Measurements from ENCODE around the gene SEMA3B. TPM values are rescaled to one million over a fixed set of nuclear protein-coding genes. Genes with fewer than 3 reads are reported as not detected.
A peak's percentile ranks its signal among the peaks of the same experiment; 100 is the strongest.
"Not testable (repeated sequence)": the region's sequence is repeated elsewhere in the genome, so short reads cannot be mapped to it uniquely, and the experiment has no call there.

The SEMA3B gene
- polyA plus RNA-seq, 2 donors = 5.2 to 7.8 TPM

GRCh38 chr3:50302095-50303012 is 33.4 kb downstream of the SEMA3B start:
- H3K4me3 ChIP-seq (ENCODE audit: low read depth in 1 of 2, low read length in 2 of 2) = no peak overlapping the region
- peaks cover 9 to 29% of the 10 kb centered on the region in 2 donors for H3K4me1 ChIP-seq (ENCODE audit: control insufficient read depth in 2 of 2, insufficient read depth in 2 of 2, low read length in 1 of 2)
- peaks cover 0 to 1% of the 10 kb centered on the region in 2 donors for H3K36me3 ChIP-seq (ENCODE audit: control insufficient read depth in 2 of 2, insufficient read depth in 2 of 2, low read length in 1 of 2)
- WGBS, 2 donors = 86 to 89% methylated on average over 32 of the region's 32 CpGs
- no peaks in the 10 kb centered on the region for H3K27me3 ChIP-seq (ENCODE audit: control insufficient read depth in 1 of 2, insufficient read depth in 2 of 2, low read length in 2 of 2)
- no peaks in the 10 kb centered on the region for H3K9me3 ChIP-seq (ENCODE audit: control insufficient read depth in 2 of 2, insufficient read depth in 1 of 2, low read depth in 1 of 2, low read length in 1 of 2)
- peak overlapping the region; percentile 34 to 53 for H3K27ac ChIP-seq (ENCODE audit: low read depth in 2 of 2, low read length in 1 of 2)

- Histone ChIP-seq H3K36me3 (ENCODE audit: control insufficient read depth in 2 of 2, insufficient read depth in 2 of 2, low read length in 1 of 2) (no peaks in the 10 kb centered on the region), H3K27me3 (ENCODE audit: control insufficient read depth in 1 of 2, insufficient read depth in 2 of 2, low read length in 2 of 2) (no peaks in the 10 kb centered on the region), H3K4me3 (ENCODE audit: low read depth in 1 of 2, low read length in 2 of 2) (peak within 1 kb of the TSS in 1 of 2 donors; percentile 9), H3K9me3 (ENCODE audit: control insufficient read depth in 2 of 2, insufficient read depth in 1 of 2, low read depth in 1 of 2, low read length in 1 of 2) (no peaks in the 10 kb centered on the region), H3K27ac (ENCODE audit: low read depth in 2 of 2, low read length in 1 of 2) (peak within 1 kb of the TSS; percentile 58 to 71), H3K4me1 (ENCODE audit: control insufficient read depth in 2 of 2, insufficient read depth in 2 of 2, low read length in 1 of 2) (peaks cover 9 to 28% of the 10 kb centered on the region in 2 donors)
- whole genome bisulfite sequencing, 2 donors = 54 to 59% methylated on average over 14 of the region's 14 CpGs
These were observed 34.3 kb downstream of the SEMA3B start, which contains the start of gene HYAL1 for GRCh38 chr3:50303013-50303815. TSS of gene HYAL1 (minus strand) at chr3:50303574. CDS start at chr3:50302956, 618 bp downstream.

- H3K27me3 ChIP-seq (ENCODE audit: control insufficient read depth in 1 of 2, insufficient read depth in 2 of 2, low read length in 2 of 2) = no peaks in the 10 kb centered on the region
- H3K4me1 ChIP-seq (ENCODE audit: control insufficient read depth in 2 of 2, insufficient read depth in 2 of 2, low read length in 1 of 2) = peaks cover 9 to 24% of the 10 kb centered on the region in 2 donors
- H3K36me3 ChIP-seq (ENCODE audit: control insufficient read depth in 2 of 2, insufficient read depth in 2 of 2, low read length in 1 of 2) = no peaks in the 10 kb centered on the region
- no peak overlapping the region for H3K4me3 ChIP-seq (ENCODE audit: low read depth in 1 of 2, low read length in 2 of 2)
- H3K27ac ChIP-seq (ENCODE audit: low read depth in 2 of 2, low read length in 1 of 2) = no peak overlapping the region
- H3K9me3 ChIP-seq (ENCODE audit: control insufficient read depth in 2 of 2, insufficient read depth in 1 of 2, low read depth in 1 of 2, low read length in 1 of 2) = no peaks in the 10 kb centered on the region
These were observed 35.7 kb downstream of the SEMA3B start for GRCh38 chr3:50304601-50305000.

- not testable (repeated sequence) for H3K27ac ChIP-seq (ENCODE audit: low read depth in 2 of 2, low read length in 1 of 2); H3K4me3 ChIP-seq (ENCODE audit: low read depth in 1 of 2, low read length in 2 of 2)
- 73 to 78% methylated on average over 12 to 32 of the region's 32 CpGs for WGBS, 2 donors
These were observed 43.1 kb downstream of the SEMA3B start for GRCh38 chr3:50312041-50312440.

GRCh38 chr3:50314342-50314741 is 45.4 kb downstream of the SEMA3B start:
- WGBS, 2 donors = 68 to 75% methylated on average over 3 of the region's 3 CpGs
- H3K27ac ChIP-seq (ENCODE audit: low read depth in 2 of 2, low read length in 1 of 2) = peak overlapping the region; percentile 28 to 38
- H3K4me1 ChIP-seq (ENCODE audit: control insufficient read depth in 2 of 2, insufficient read depth in 2 of 2, low read length in 1 of 2) = peaks cover 0 to 29% of the 10 kb centered on the region in 2 donors
- peaks cover 0 to 10% of the 10 kb centered on the region in 2 donors for H3K36me3 ChIP-seq (ENCODE audit: control insufficient read depth in 2 of 2, insufficient read depth in 2 of 2, low read length in 1 of 2)
- H3K27me3 ChIP-seq (ENCODE audit: control insufficient read depth in 1 of 2, insufficient read depth in 2 of 2, low read length in 2 of 2) = no peaks in the 10 kb centered on the region
- H3K9me3 ChIP-seq (ENCODE audit: control insufficient read depth in 2 of 2, insufficient read depth in 1 of 2, low read depth in 1 of 2, low read length in 1 of 2) = no peaks in the 10 kb centered on the region
- H3K4me3 ChIP-seq (ENCODE audit: low read depth in 1 of 2, low read length in 2 of 2) = no peak overlapping the region

More at GRCh38 chr3:50312041-50312440, 43.1 kb downstream of the SEMA3B start:
- H3K36me3 ChIP-seq (ENCODE audit: control insufficient read depth in 2 of 2, insufficient read depth in 2 of 2, low read length in 1 of 2); H3K27me3 ChIP-seq (ENCODE audit: control insufficient read depth in 1 of 2, insufficient read depth in 2 of 2, low read length in 2 of 2); H3K9me3 ChIP-seq (ENCODE audit: control insufficient read depth in 2 of 2, insufficient read depth in 1 of 2, low read depth in 1 of 2, low read length in 1 of 2): not testable (repeated sequence)
- peaks cover 0 to 10% of the 10 kb centered on the region in 2 donors for H3K4me1 ChIP-seq (ENCODE audit: control insufficient read depth in 2 of 2, insufficient read depth in 2 of 2, low read length in 1 of 2)

- Histone ChIP-seq H3K4me1 (ENCODE audit: control insufficient read depth in 2 of 2, insufficient read depth in 2 of 2, low read length in 1 of 2) (peaks cover 0 to 33% of the 10 kb centered on the region in 2 donors), H3K27ac (ENCODE audit: low read depth in 2 of 2, low read length in 1 of 2) (peak overlapping the region in 1 of 2 donors; percentile 28), H3K27me3 (ENCODE audit: control insufficient read depth in 1 of 2, insufficient read depth in 2 of 2, low read length in 2 of 2) (no peaks in the 10 kb centered on the region), H3K9me3 (ENCODE audit: control insufficient read depth in 2 of 2, insufficient read depth in 1 of 2, low read depth in 1 of 2, low read length in 1 of 2) (no peaks in the 10 kb centered on the region), H3K4me3 (ENCODE audit: low read depth in 1 of 2, low read length in 2 of 2) (no peak overlapping the region), H3K36me3 (ENCODE audit: control insufficient read depth in 2 of 2, insufficient read depth in 2 of 2, low read length in 1 of 2) (peaks cover 0 to 10% of the 10 kb centered on the region in 2 donors)
- WGBS, 2 donors = 96% methylated on average over 4 of the region's 4 CpGs
These were observed 45.9 kb downstream of the SEMA3B start for GRCh38 chr3:50314816-50315215.

- peak overlapping the region in 1 of 2 donors; percentile 20 for H3K4me3 ChIP-seq (ENCODE audit: low read depth in 1 of 2, low read length in 2 of 2)
- H3K27ac ChIP-seq (ENCODE audit: low read depth in 2 of 2, low read length in 1 of 2) = peak overlapping the region; percentile 96 to 100
- no peaks in the 10 kb centered on the region for H3K9me3 ChIP-seq (ENCODE audit: control insufficient read depth in 2 of 2, insufficient read depth in 1 of 2, low read depth in 1 of 2, low read length in 1 of 2)
- H3K4me1 ChIP-seq (ENCODE audit: control insufficient read depth in 2 of 2, insufficient read depth in 2 of 2, low read length in 1 of 2) = peaks cover 0 to 40% of the 10 kb centered on the region in 2 donors
- H3K36me3 ChIP-seq (ENCODE audit: control insufficient read depth in 2 of 2, insufficient read depth in 2 of 2, low read length in 1 of 2) = peaks cover 0 to 10% of the 10 kb centered on the region in 2 donors
- H3K27me3 ChIP-seq (ENCODE audit: control insufficient read depth in 1 of 2, insufficient read depth in 2 of 2, low read length in 2 of 2) = no peaks in the 10 kb centered on the region
- WGBS, 2 donors = 32 to 43% methylated on average over 9 of the region's 9 CpGs
These were observed 47.8 kb downstream of the SEMA3B start for GRCh38 chr3:50316657-50317242.

GRCh38 chr3:50317300-50317699 is 48.4 kb downstream of the SEMA3B start:
- peaks cover 0 to 40% of the 10 kb centered on the region in 2 donors for H3K4me1 ChIP-seq (ENCODE audit: control insufficient read depth in 2 of 2, insufficient read depth in 2 of 2, low read length in 1 of 2)
- peak overlapping the region in 1 of 2 donors; percentile 20 for H3K4me3 ChIP-seq (ENCODE audit: low read depth in 1 of 2, low read length in 2 of 2)
- H3K27me3 ChIP-seq (ENCODE audit: control insufficient read depth in 1 of 2, insufficient read depth in 2 of 2, low read length in 2 of 2) = no peaks in the 10 kb centered on the region
- H3K27ac ChIP-seq (ENCODE audit: low read depth in 2 of 2, low read length in 1 of 2) = peak overlapping the region; percentile 96 to 100
- H3K36me3 ChIP-seq (ENCODE audit: control insufficient read depth in 2 of 2, insufficient read depth in 2 of 2, low read length in 1 of 2) = peaks cover 0 to 10% of the 10 kb centered on the region in 2 donors
- H3K9me3 ChIP-seq (ENCODE audit: control insufficient read depth in 2 of 2, insufficient read depth in 1 of 2, low read depth in 1 of 2, low read length in 1 of 2) = no peaks in the 10 kb centered on the region
- 40 to 48% methylated on average over 6 of the region's 6 CpGs for WGBS, 2 donors

- WGBS, 2 donors = 75 to 80% methylated on average over 11 of the region's 11 CpGs
- no peaks in the 10 kb centered on the region for H3K27me3 ChIP-seq (ENCODE audit: control insufficient read depth in 1 of 2, insufficient read depth in 2 of 2, low read length in 2 of 2)
- H3K27ac ChIP-seq (ENCODE audit: low read depth in 2 of 2, low read length in 1 of 2) = peak overlapping the region; percentile 96 to 100
- no peaks in the 10 kb centered on the region for H3K9me3 ChIP-seq (ENCODE audit: control insufficient read depth in 2 of 2, insufficient read depth in 1 of 2, low read depth in 1 of 2, low read length in 1 of 2)
- peaks cover 0 to 10% of the 10 kb centered on the region in 2 donors for H3K36me3 ChIP-seq (ENCODE audit: control insufficient read depth in 2 of 2, insufficient read depth in 2 of 2, low read length in 1 of 2)
- H3K4me3 ChIP-seq (ENCODE audit: low read depth in 1 of 2, low read length in 2 of 2) = no peak overlapping the region
- H3K4me1 ChIP-seq (ENCODE audit: control insufficient read depth in 2 of 2, insufficient read depth in 2 of 2, low read length in 1 of 2) = peaks cover 0 to 40% of the 10 kb centered on the region in 2 donors
These were observed 49.2 kb downstream of the SEMA3B start for GRCh38 chr3:50318163-50318562.
